OCI-LY3 (cell line): ENCODE results near the gene DISP3.

ENCODE experiments used
- H2AFZ ChIP-seq: fragments of 200-600, 300-600 bp; shearing (Covaris generic); 2 replicates; pipeline ENCODE4 v1.6.0; 2014; ENCODE audit warnings: antibody characterized with exemption, low read depth, low read length
- H3K27ac ChIP-seq: fragments of 200-600, 300-600 bp; sonication (generic); 2 replicates; pipeline ENCODE4 v1.5.1; 2014; ENCODE audit warnings: mild to moderate bottlenecking, low read length, moderate library complexity, mixed read lengths
- H3K27me3 ChIP-seq: fragments of 200-600, 300-600 bp; sonication (generic); 2 replicates; pipeline ENCODE4 v1.6.1; 2014; ENCODE audit warnings: low read depth, low read length, mixed read lengths
- H3K36me3 ChIP-seq: fragments of 200-600, 300-600 bp; sonication (generic); replicated peaks from 2 replicates; pipeline ENCODE3; 2014; ENCODE audit warnings: low read depth, low read length, mixed read lengths
- H3K4me1 ChIP-seq: fragments of 300-600, 200-600 bp; sonication (generic); 2 replicates; pipeline ENCODE4 v1.6.1; 2014; ENCODE audit warnings: low read length, mixed read lengths
- H3K4me2 ChIP-seq: fragments of 200-600, 300-600 bp; sonication (generic); 2 replicates; pipeline ENCODE4 v1.6.1; 2014; ENCODE audit warnings: low read length, mixed read lengths
- H3K4me3 ChIP-seq: fragments of 300-600, 200-600 bp; sonication (generic); 2 replicates; pipeline ENCODE4 v1.5.1; 2014; ENCODE audit warnings: antibody characterized with exemption, mild to moderate bottlenecking, low read length, moderate library complexity
- H3K79me2 ChIP-seq: fragments of 300-600, 200-600 bp; shearing (Covaris generic); 2 replicates; pipeline ENCODE4 v1.6.1; 2014; ENCODE audit warnings: mild to moderate bottlenecking, low read length, mixed read lengths
- H3K9ac ChIP-seq: fragments of 300-600, 200-600 bp; shearing (Covaris generic); 2 replicates; pipeline ENCODE4 v1.6.0; 2014; ENCODE audit warnings: mild to moderate bottlenecking, low read length, moderate library complexity
- H3K9me3 ChIP-seq: fragments of 200-600, 300-600 bp; shearing (Covaris generic); 2 replicates; pipeline ENCODE4 v1.6.1; 2014; ENCODE audit warnings: low read length, mixed read lengths; ENCODE audit not compliant: insufficient read depth
- H4K20me1 ChIP-seq: fragments of 200-600, 300-600 bp; sonication (generic); 2 replicates; pipeline ENCODE4 v1.6.1; 2016; ENCODE audit warnings: low read length, mixed read lengths; ENCODE audit not compliant: insufficient read depth
- EZH2phosphoT487 ChIP-seq: fragments of 200-600 bp; shearing (Covaris generic); IDR thresholded peaks from 2 replicates; pipeline ENCODE4 v1.6.1; 2018; ENCODE audit warnings: antibody characterized with exemption, mixed run types, low read depth
- TF ChIP-seq, protein P1 (sequence below): fragments of 200-600, 300-600 bp; sonication (generic); IDR thresholded peaks from 2 replicates; pipeline ENCODE4 v1.5.1; 2014; ENCODE audit warnings: antibody characterized with exemption, low read length, low read depth

DISP3 gene

DNA sequence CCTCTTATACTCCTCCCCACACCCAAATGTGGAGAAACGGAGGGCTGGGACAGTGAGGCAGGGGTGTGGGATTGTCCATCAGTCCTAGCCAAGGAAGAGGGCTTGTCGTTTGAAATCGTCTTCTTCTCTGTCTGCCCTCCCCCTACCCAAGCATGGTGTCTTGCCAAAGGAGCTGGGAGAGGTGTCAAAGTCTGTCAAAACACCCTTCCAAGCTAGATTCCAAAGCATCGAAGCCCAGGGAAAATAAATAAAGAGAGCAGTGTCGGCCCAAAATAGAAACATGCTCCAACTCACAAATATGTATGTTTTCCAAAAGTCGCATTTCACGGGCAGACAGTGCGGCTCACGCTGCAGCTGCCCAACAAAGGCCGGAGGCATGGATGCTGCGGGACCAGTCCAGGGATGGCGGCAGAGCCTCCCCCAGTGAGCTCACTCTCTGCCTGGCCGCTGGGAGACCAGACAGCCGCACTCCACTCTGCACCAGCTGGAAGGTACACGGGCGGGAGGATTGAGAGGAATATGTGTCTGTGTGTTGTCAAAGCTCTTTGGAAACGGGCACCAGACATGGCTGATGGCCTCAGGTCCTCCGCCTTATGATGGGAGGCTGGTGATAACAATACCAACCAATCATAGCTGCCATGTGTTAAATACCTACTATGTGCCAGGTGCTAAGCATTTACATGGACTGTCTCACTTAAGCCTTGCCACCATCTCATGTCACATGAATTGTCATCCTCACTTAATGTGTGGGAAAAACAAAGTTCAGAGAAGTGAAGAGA, 3.9 kb downstream of the DISP3 start:
- no peak overlapping the region for H3K4me2 ChIP-seq
- H3K27ac ChIP-seq, result no peak overlapping the region
- H3K27me3 ChIP-seq, result no peaks in the 10 kb centered on the region
- no peaks in the 10 kb centered on the region for H3K36me3 ChIP-seq
- no peaks in the 10 kb centered on the region for H4K20me1 ChIP-seq
- no peak overlapping the region for H2AFZ ChIP-seq
- no peaks in the 10 kb centered on the region for H3K9me3 ChIP-seq
- H3K4me1 ChIP-seq, result no peaks in the 10 kb centered on the region
- no peak for TF ChIP-seq EZH2phosphoT487
- TF ChIP-seq, protein P1, sequence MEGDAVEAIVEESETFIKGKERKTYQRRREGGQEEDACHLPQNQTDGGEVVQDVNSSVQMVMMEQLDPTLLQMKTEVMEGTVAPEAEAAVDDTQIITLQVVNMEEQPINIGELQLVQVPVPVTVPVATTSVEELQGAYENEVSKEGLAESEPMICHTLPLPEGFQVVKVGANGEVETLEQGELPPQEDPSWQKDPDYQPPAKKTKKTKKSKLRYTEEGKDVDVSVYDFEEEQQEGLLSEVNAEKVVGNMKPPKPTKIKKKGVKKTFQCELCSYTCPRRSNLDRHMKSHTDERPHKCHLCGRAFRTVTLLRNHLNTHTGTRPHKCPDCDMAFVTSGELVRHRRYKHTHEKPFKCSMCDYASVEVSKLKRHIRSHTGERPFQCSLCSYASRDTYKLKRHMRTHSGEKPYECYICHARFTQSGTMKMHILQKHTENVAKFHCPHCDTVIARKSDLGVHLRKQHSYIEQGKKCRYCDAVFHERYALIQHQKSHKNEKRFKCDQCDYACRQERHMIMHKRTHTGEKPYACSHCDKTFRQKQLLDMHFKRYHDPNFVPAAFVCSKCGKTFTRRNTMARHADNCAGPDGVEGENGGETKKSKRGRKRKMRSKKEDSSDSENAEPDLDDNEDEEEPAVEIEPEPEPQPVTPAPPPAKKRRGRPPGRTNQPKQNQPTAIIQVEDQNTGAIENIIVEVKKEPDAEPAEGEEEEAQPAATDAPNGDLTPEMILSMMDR, result no peak
- no peak overlapping the region for H3K9ac ChIP-seq
- no peaks in the 10 kb centered on the region for H3K79me2 ChIP-seq
- H3K4me3 ChIP-seq, result no peak overlapping the region

DNA sequence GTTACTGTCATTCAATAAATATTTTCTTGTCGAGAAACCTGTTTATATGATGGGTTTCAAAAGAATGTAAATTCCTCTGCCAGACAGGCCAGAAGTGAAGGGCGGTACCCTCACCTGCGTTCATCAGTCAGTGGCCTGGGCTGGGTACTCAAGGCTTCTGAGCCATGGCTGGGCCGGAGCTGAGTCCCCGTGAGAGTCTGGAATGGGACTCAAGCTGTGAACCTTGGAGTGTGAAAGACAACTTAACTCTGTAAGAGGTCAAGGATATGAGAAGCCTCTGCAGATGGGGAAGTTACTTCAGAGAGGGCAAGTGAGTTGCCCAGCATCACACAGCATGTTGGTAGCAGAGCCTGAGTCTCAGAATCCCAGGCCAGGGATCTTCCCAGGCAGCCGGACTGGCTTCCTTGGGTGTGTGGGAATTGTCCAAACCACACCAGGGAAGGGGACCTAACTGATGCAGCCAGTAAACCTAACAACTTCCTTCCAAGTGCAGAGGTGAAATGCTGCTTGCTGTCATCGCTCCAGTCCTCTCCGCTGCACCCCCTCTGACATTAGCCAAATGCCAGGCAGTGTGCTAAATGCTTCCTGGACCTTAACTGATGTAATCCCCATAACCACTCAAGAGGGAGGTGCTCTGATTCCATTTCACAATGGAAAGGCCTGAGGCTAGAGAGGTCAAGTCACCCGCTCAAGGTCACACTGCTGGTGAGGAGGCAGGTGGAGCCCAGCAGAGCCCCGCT, 4.8 kb downstream of the DISP3 start:
- Histone ChIP-seq H2AFZ (no peak overlapping the region), H3K9me3 (no peaks in the 10 kb centered on the region), H4K20me1 (no peaks in the 10 kb centered on the region), H3K4me3 (no peak overlapping the region), H3K4me2 (no peak overlapping the region), H3K9ac (no peak overlapping the region), H3K4me1 (no peaks in the 10 kb centered on the region), H3K27me3 (no peaks in the 10 kb centered on the region), H3K27ac (no peak overlapping the region), H3K36me3 (no peaks in the 10 kb centered on the region), H3K79me2 (no peaks in the 10 kb centered on the region)
- TF ChIP-seq, protein P1, result no peak
- TF ChIP-seq EZH2phosphoT487, result no peak

DNA sequence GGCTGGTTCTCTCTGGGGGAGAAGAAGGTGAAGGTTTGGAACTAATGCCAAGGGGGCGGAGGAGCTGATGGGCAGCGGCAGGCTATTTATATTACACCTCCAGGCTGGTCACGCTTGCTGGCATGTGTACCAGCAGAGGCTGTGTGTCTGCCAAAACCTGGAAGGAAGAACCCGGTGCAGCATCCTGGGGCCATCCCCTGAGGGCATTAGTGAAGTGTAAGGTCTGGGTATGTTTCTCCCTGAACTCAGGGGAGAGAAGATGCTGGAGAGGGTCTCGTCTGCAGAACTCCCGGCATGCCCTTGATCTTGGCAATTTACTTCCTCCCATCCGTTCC, 5.3 kb downstream of the DISP3 start:
- no peak for TF ChIP-seq EZH2phosphoT487
- TF ChIP-seq, protein P1, result no peak
- no peak overlapping the region for H2AFZ ChIP-seq
- no peaks in the 10 kb centered on the region for H4K20me1 ChIP-seq
- H3K4me1 ChIP-seq, result no peaks in the 10 kb centered on the region
- no peak overlapping the region for H3K4me3 ChIP-seq
- H3K79me2 ChIP-seq, result no peaks in the 10 kb centered on the region
- H3K9ac ChIP-seq, result no peak overlapping the region
- no peak overlapping the region for H3K4me2 ChIP-seq
- no peaks in the 10 kb centered on the region for H3K9me3 ChIP-seq
- no peaks in the 10 kb centered on the region for H3K27me3 ChIP-seq
- no peaks in the 10 kb centered on the region for H3K36me3 ChIP-seq
- H3K27ac ChIP-seq, result no peak overlapping the region

DNA sequence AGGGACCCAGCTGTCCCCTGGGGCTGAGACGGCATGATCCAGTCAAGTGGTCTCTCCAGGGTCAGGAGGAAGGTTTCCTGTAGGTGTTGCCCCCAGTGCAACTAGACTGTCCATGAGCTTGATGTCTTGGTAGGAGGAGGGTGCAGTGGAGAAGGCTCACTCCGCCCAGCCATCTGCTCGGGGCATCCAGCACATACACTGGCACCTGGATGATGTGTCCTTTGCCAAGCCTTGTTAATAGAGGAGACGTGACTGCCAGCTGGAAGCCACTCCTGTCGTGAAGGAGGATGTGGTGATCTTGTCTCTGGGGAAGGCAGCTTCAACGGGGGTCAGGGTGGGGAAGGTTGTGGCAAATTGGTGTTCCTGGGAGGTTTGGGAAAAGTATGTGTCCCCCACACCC, 6.2 kb downstream of the DISP3 start:
- Histone ChIP-seq H3K27me3 (no peaks in the 10 kb centered on the region), H3K4me1 (no peaks in the 10 kb centered on the region), H3K27ac (no peak overlapping the region), H4K20me1 (no peaks in the 10 kb centered on the region), H2AFZ (no peak overlapping the region), H3K9me3 (no peaks in the 10 kb centered on the region), H3K79me2 (no peaks in the 10 kb centered on the region), H3K4me3 (no peak overlapping the region), H3K9ac (no peak overlapping the region), H3K36me3 (no peaks in the 10 kb centered on the region), H3K4me2 (no peak overlapping the region)
- TF ChIP-seq, protein P1, result no peak
- no peak for TF ChIP-seq EZH2phosphoT487
